HFF-Myc (cell line): ENCODE results near the gene PPOX.

ENCODE experiments used
- DNase-seq: peaks from one replicate; pipeline ENCODE4 v3.0.0-alpha.2; 2011; ENCODE audit warnings: low read depth; ENCODE audit errors: extremely low read depth
- H3K4me3 ChIP-seq: replicated peaks from 2 replicates; pipeline ENCODE4 v1.5.1; 2011; ENCODE audit warnings: low read depth, mild to moderate bottlenecking, control low read depth, low read length
- TF ChIP-seq, protein P1 (sequence below): IDR thresholded peaks from 2 replicates; pipeline ENCODE4 v1.5.1; 2012; ENCODE audit warnings: mild to moderate bottlenecking, low read depth, low read length, control low read depth; ENCODE audit errors: missing control alignments

The PPOX gene

DNA sequence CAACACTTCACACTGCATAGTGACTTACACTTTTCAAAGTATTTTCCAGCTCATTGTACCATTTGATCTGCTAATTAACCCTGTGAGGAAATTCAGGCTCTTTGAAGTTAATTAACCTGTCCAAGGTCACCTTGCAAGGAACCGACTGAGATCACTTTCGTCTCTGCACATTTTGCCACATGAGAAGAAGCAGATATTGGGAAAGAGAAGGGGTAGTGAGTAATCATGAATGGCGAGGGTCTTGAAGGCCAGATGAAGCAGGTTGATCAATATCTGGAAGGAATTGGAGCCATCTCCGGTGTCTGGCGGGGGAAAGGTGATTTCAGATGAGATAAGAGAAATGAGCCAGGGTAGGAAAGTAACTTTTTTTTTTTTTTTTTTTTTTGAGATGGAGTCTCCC is 53.8 kb downstream of the PPOX start:
- no peak for DNase-seq
- H3K4me3 ChIP-seq, result no peak overlapping the region
- TF ChIP-seq, protein P1, sequence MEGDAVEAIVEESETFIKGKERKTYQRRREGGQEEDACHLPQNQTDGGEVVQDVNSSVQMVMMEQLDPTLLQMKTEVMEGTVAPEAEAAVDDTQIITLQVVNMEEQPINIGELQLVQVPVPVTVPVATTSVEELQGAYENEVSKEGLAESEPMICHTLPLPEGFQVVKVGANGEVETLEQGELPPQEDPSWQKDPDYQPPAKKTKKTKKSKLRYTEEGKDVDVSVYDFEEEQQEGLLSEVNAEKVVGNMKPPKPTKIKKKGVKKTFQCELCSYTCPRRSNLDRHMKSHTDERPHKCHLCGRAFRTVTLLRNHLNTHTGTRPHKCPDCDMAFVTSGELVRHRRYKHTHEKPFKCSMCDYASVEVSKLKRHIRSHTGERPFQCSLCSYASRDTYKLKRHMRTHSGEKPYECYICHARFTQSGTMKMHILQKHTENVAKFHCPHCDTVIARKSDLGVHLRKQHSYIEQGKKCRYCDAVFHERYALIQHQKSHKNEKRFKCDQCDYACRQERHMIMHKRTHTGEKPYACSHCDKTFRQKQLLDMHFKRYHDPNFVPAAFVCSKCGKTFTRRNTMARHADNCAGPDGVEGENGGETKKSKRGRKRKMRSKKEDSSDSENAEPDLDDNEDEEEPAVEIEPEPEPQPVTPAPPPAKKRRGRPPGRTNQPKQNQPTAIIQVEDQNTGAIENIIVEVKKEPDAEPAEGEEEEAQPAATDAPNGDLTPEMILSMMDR, result no peak
